ENCODE measurements around the gene EXOSC5.
"Not testable (repeated sequence)": the region's sequence is repeated elsewhere in the genome, so short reads cannot be mapped to it uniquely, and the experiment has no call there.

Gene EXOSC5

GRCh38 chr19:41373993-41374392 is 23.2 kb downstream of the EXOSC5 start:
- H3K4me3 ChIP-seq (ENCODE audit: low read depth, low read length, poor library complexity, severe bottlenecking), result no peak overlapping the region
- H2AFZ ChIP-seq (ENCODE audit: low read length), result no peak overlapping the region
- no peaks in the 10 kb centered on the region for H3K9me2 ChIP-seq (ENCODE audit: low read depth, low read length)
- no peak overlapping the region for H3K27ac ChIP-seq (ENCODE audit: low read depth, low read length, poor library complexity, severe bottlenecking)
- H3K4me2 ChIP-seq (ENCODE audit: low read length), result no peak overlapping the region
- TF ChIP-seq EZH2 (IDR thresholded peaks at IDR 0.05; ENCODE audit: borderline replicate concordance, low read length), result no peak
- TF ChIP-seq, protein P1, sequence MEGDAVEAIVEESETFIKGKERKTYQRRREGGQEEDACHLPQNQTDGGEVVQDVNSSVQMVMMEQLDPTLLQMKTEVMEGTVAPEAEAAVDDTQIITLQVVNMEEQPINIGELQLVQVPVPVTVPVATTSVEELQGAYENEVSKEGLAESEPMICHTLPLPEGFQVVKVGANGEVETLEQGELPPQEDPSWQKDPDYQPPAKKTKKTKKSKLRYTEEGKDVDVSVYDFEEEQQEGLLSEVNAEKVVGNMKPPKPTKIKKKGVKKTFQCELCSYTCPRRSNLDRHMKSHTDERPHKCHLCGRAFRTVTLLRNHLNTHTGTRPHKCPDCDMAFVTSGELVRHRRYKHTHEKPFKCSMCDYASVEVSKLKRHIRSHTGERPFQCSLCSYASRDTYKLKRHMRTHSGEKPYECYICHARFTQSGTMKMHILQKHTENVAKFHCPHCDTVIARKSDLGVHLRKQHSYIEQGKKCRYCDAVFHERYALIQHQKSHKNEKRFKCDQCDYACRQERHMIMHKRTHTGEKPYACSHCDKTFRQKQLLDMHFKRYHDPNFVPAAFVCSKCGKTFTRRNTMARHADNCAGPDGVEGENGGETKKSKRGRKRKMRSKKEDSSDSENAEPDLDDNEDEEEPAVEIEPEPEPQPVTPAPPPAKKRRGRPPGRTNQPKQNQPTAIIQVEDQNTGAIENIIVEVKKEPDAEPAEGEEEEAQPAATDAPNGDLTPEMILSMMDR (IDR thresholded peaks at IDR 0.05; ENCODE audit: low read length), result no peak
- H3K79me2 ChIP-seq (ENCODE audit: insufficient read depth, low read length), result no peaks in the 10 kb centered on the region
- no peak overlapping the region for H3K9ac ChIP-seq (ENCODE audit: low read length)
- H3F3A ChIP-seq (ENCODE audit: insufficient read depth, low read length), result no peaks in the 10 kb centered on the region
- no peaks in the 10 kb centered on the region for H3K27me3 ChIP-seq (ENCODE audit: insufficient read depth, low read length)
- peaks cover 10% of the 10 kb centered on the region for H3K4me1 ChIP-seq (ENCODE audit: insufficient read depth, low read length, severe bottlenecking)
- no peaks in the 10 kb centered on the region; the same call in 1 of the 2 replicates for H3K36me3 ChIP-seq (ENCODE audit: insufficient read depth, low read length)
- no peaks in the 10 kb centered on the region for H4K20me1 ChIP-seq (ENCODE audit: insufficient read depth, low read length)
- H3K9me3 ChIP-seq (ENCODE audit: low read length), result no peaks in the 10 kb centered on the region

- H3K36me3 ChIP-seq (ENCODE audit: insufficient read depth, low read length), result no peaks in the 10 kb centered on the region; the same call in 1 of the 2 replicates
- TF ChIP-seq EZH2 (IDR thresholded peaks at IDR 0.05; ENCODE audit: borderline replicate concordance, low read length), result no peak
- TF ChIP-seq, protein P1 (IDR thresholded peaks at IDR 0.05; ENCODE audit: low read length), result no peak
- H3K9ac ChIP-seq (ENCODE audit: low read length), result no peak overlapping the region
- H3K27ac ChIP-seq (ENCODE audit: low read depth, low read length, poor library complexity, severe bottlenecking), result no peak overlapping the region
- H3K4me1 ChIP-seq (ENCODE audit: insufficient read depth, low read length, severe bottlenecking), result peaks cover 9% of the 10 kb centered on the region
- H3K9me2 ChIP-seq (ENCODE audit: low read depth, low read length), result no peaks in the 10 kb centered on the region
- H3K4me2 ChIP-seq (ENCODE audit: low read length), result no peak overlapping the region
- H3F3A ChIP-seq (ENCODE audit: insufficient read depth, low read length), result no peaks in the 10 kb centered on the region
- no peaks in the 10 kb centered on the region for H3K79me2 ChIP-seq (ENCODE audit: insufficient read depth, low read length)
- H4K20me1 ChIP-seq (ENCODE audit: insufficient read depth, low read length), result no peaks in the 10 kb centered on the region
- no peaks in the 10 kb centered on the region for H3K27me3 ChIP-seq (ENCODE audit: insufficient read depth, low read length)
- H3K4me3 ChIP-seq (ENCODE audit: low read depth, low read length, poor library complexity, severe bottlenecking), result no peak overlapping the region
- no peaks in the 10 kb centered on the region for H3K9me3 ChIP-seq (ENCODE audit: low read length)
- no peak overlapping the region for H2AFZ ChIP-seq (ENCODE audit: low read length)
Observed at GRCh38 chr19:41372501-41372900, 24.7 kb downstream of the EXOSC5 start.

GRCh38 chr19:41371541-41371940 is 25.6 kb downstream of the EXOSC5 start:
- Histone ChIP-seq H3K27ac (ENCODE audit: low read depth, low read length, poor library complexity, severe bottlenecking) (no peak overlapping the region), H3K27me3 (ENCODE audit: insufficient read depth, low read length) (no peaks in the 10 kb centered on the region)
- no peak for TF ChIP-seq EZH2 (IDR thresholded peaks at IDR 0.05; ENCODE audit: borderline replicate concordance, low read length)
- TF ChIP-seq, protein P1 (IDR thresholded peaks at IDR 0.05; ENCODE audit: low read length), result no peak

GRCh38 chr19:41371119-41371518 is 26.0 kb downstream of the EXOSC5 start:
- not testable (repeated sequence) for H3K4me2 ChIP-seq (ENCODE audit: low read length); H4K20me1 ChIP-seq (ENCODE audit: insufficient read depth, low read length); H3F3A ChIP-seq (ENCODE audit: insufficient read depth, low read length); H3K27me3 ChIP-seq (ENCODE audit: insufficient read depth, low read length); H3K4me3 ChIP-seq (ENCODE audit: low read depth, low read length, poor library complexity, severe bottlenecking); H3K4me1 ChIP-seq (ENCODE audit: insufficient read depth, low read length, severe bottlenecking); H3K36me3 ChIP-seq (ENCODE audit: insufficient read depth, low read length); H3K9me2 ChIP-seq (ENCODE audit: low read depth, low read length); H2AFZ ChIP-seq (ENCODE audit: low read length); H3K9me3 ChIP-seq (ENCODE audit: low read length); H3K27ac ChIP-seq (ENCODE audit: low read depth, low read length, poor library complexity, severe bottlenecking); H3K79me2 ChIP-seq (ENCODE audit: insufficient read depth, low read length); H3K9ac ChIP-seq (ENCODE audit: low read length)

More at GRCh38 chr19:41371541-41371940, 25.6 kb downstream of the EXOSC5 start:
- H3K9ac ChIP-seq (ENCODE audit: low read length), result no peak overlapping the region
- no peaks in the 10 kb centered on the region; the same call in 1 of the 2 replicates for H3K36me3 ChIP-seq (ENCODE audit: insufficient read depth, low read length)
- no peaks in the 10 kb centered on the region for H3K9me3 ChIP-seq (ENCODE audit: low read length)
- H3K79me2 ChIP-seq (ENCODE audit: insufficient read depth, low read length), result no peaks in the 10 kb centered on the region
- no peak overlapping the region for H3K4me3 ChIP-seq (ENCODE audit: low read depth, low read length, poor library complexity, severe bottlenecking)
- no peak overlapping the region for H3K4me2 ChIP-seq (ENCODE audit: low read length)
- no peak overlapping the region for H2AFZ ChIP-seq (ENCODE audit: low read length)
- no peaks in the 10 kb centered on the region for H3K9me2 ChIP-seq (ENCODE audit: low read depth, low read length)
- H3F3A ChIP-seq (ENCODE audit: insufficient read depth, low read length), result no peaks in the 10 kb centered on the region
- H3K4me1 ChIP-seq (ENCODE audit: insufficient read depth, low read length, severe bottlenecking), result peaks cover 10% of the 10 kb centered on the region
- no peaks in the 10 kb centered on the region for H4K20me1 ChIP-seq (ENCODE audit: insufficient read depth, low read length)
